Stimulated activated CD4-positive, alpha-beta T cell treated with anti-CD3 and anti-CD28 coated beads, TNF-alpha, amount 100 ng/mL, for 48 hours (primary cell): Measurements from ENCODE around the gene CNTFR.

Experiments
- DNase-seq, 3 donors: peaks; one replicate each; pipeline ENCODE4 v3.0.0-alpha.2; 2020; ENCODE audit warnings: low read depth in 3 of 3

Gene CNTFR

GRCh38 chr9:34620061-34620994 is 30.8 kb upstream of the CNTFR start, which contains the start of gene DCTN3:
DCTN3 (minus strand) TSS chr9:34620495; CDS start chr9:34620464, 31 bp downstream.
- DNase-seq = peak; percentile 84 to 88 (median 86)

DNA sequence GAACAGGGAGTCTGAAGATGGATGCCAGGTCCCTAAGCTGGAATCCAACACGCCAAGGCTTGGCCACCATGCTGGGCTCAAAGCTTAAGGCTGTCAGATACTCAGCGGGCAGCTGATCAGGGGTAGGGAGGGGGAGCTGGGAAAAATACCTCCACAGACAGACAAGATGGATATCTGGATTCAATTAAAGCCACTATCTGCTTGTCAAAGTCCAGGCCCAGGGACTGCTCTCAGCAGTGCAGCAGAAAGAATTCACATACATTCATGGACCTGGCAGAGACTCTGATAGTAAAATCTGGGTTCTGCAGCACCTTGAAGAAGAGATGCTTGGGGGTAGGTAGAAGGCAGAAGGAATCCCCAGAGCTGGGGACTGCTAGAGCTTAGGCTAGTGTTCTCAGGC is 25.6 kb upstream of the CNTFR start:
- no peak for DNase-seq

DNA sequence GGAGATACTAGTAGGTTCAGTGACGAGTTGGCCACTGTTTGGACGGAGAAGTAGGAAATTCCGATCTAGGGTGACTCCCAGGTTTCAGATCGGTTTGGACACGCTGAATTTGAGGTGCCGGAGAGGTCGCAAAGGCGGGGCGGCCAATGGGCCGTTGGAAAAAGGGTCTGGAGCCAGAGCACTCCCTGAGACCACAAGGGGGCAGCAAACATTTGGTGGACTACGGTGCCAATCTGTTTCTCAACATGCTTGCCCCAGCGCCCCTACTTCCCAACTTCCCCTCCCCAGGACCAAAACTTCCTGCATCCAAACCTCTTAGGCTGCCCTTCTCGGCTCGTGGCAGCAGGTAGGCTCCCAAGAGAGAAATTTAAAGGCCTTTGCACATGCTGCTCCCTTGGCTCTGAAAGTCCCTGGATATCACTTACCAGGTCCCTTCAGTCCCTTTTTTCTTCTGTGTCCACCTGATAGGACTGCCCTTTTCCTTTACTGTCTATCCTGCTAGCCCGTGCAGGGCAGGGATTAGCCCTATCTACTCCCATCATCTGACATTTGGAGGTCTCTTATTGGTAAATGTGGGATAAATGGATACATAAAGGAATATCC is 23.4 kb upstream of the CNTFR start:
- DNase-seq = peak; percentile 43 to 81 (median 46)

DNA sequence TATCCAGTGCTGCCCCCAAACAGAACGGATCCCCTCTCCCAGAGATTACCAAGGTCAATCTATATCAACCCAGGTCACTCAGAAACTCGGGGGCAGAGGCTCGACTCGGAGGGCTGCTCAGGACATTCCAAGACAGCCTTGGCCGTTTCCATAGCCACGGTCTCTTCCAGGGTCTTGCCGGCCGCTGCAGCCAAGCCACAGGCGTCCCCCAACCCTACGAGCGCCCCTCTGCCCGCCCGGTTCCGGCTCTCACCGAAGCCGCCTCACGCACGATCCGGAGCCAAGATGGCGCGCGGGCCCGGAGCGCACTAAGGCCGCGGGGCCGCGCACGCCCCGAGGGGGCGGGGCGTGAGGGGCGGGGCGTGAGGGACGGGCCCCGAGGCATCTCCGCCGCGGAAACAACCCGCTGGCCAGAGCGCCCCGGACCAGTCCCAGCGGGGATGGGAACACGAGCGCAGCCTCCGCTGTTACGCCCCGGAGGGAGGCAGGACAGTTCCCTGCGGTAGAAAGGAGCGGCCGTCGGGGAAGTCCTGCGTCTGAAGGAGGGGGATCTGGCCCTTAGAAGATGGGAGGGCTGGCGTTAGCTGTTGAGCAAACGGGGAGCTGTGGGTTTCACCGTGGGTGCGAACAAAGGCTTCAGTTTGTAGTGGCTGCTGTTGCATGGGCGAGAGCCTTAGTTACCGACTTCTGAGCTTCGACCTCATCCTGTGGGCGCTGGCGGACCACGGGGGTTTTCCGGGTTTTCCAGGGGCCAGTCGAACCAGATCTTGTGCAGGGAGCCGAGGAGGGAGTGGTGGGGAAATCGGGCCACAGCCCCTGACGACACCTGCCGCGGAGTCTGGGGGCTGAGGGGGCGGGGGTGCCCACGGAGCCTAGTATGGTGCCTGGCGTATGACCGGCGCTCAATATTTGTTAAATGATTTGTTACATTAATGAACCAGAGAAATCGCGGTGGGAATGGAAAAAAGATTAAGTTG is 22.6 kb upstream of the CNTFR start, which contains the start of gene RPP25L:
Gene RPP25L, minus strand, starts transcription at position 287 of the 977 bp plus-strand sequence. CDS start 801 bp downstream, outside the sequence.
- peak; percentile 57 to 79 (median 60) for DNase-seq

- DNase-seq = no peak
Measured at GRCh38 chr9:34611251-34611810, 21.8 kb upstream of the CNTFR start.

- no peak for DNase-seq
Measured at GRCh38 chr9:34610434-34611206, 21.1 kb upstream of the CNTFR start.

DNA sequence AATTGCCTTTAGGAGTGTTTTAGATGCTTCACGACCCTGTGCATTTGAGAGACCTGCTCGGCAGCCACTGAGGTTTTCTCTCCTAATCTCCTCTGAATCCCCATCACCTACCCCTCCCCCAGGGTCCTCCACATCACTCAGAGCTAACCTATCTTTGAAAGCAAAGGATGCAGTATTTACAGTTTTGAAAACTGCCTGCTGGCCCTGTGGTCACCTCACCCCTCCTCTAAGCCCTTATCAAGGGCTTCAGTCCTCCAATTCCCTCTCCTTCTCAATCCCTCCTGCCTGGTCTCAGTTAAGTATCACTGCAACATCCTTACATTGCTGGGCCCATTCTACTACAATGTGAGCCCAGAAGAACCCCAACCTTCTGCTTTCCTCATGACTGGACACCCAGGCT is 17.8 kb upstream of the CNTFR start:
- no peak for DNase-seq

- DNase-seq = no peak
Measured at GRCh38 chr9:34606905-34607304, 17.4 kb upstream of the CNTFR start.

GRCh38 chr9:34606190-34606589 is 16.7 kb upstream of the CNTFR start:
- no peak for DNase-seq

- DNase-seq = peak; percentile 58 to 74 (median 60)
Measured at GRCh38 chr9:34603610-34604231, 14.2 kb upstream of the CNTFR start.

GRCh38 chr9:34601937-34602573 is 12.5 kb upstream of the CNTFR start:
- DNase-seq = no peak

- DNase-seq = no peak
Measured at GRCh38 chr9:34600908-34601307, 11.4 kb upstream of the CNTFR start.

DNA sequence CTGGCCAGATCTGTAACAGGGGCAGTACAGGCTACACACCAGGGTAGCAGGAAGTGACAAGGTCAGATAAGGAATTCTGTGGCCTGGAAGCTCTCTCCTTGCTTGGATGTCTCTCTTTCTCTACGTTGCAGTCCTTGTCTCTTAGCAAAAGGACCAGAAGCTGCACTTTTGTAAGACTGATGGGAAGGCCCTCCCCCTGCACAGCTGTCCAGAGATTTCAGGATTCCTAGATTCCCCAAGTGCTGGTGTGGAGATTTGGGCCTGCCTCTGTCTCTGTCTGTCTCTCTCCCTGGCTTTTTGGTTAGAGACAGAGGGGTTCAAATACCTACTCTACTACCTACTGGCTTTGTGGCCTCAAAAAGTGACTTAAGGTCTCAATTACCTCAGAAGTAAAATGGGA is 10.0 kb upstream of the CNTFR start:
- DNase-seq = no peak

GRCh38 chr9:34594177-34594576 is 4.7 kb upstream of the CNTFR start:
- no peak for DNase-seq

DNA sequence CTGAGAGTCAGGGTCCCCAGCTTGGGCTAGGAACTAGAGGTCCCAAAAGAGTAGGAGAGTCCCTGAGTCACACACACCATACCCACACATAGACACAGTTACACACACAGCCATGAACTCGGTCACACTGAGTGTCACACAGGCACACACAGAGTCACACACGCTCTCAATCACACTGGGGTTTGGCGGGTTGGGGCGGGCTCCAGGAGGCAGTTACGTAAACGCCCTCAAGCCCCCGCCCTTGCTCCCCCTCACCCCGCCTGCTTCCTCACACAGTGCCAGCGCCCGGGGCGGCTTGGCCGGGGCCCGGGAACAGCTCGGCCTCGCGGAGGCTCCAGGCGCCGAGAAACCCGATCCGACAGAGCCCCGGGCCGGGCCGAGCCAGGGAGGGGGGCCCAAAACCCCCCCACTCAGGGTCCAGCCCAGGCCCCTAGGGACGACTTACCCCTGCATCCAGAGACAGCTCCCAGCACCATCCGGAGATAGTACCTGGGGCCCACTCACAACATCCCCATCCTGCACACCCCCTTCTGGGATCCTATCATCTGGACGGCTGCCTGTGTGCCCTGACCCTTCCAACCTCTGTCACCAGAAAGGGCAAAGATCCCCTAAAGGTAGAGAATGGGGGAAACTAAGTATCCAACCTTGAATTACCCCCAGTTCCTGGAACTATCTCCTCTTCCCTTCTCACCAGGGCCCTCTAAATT is 3.5 kb upstream of the CNTFR start:
- no peak for DNase-seq

GRCh38 chr9:34591917-34592866 is 2.7 kb upstream of the CNTFR start:
- DNase-seq = no peak

DNA sequence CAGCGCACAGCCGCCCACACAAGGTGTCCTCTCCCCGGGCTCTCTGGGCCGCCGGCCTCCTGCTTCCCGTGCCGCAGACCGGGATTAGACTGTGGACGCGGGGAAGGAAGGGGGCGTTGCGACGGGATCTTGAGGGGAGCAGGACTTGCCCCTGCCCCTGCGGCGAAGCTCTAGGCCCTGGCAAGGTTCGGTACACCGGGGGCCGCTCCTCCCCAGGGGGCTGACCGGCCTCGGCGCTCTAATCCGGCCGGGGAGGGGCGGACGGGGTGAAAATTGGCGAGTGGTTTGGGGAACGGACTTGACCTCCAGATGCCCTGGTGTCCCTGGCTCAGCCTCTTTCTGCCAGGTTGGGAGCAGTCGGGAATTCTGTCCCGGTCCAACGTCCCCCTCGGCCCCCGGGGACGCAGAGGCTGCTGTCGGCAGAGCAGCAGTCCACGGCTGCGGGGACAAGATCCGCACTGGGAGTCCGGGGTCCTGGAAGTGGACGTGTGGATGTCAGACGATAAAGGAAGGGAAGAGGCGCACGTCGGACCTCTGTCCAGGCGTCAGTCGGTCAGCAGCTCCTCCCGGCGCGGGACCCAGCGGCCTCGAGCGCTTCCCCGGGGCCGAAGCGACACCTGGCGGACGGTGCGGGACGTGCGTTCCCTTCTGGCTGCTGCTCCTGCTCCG is 1.9 kb upstream of the CNTFR start:
- peak; percentile 54 to 79 (median 65) for DNase-seq
